T47D (cell line): ENCODE results near the gene OLFML2A.
"Not testable (repeated sequence)": the region's sequence is repeated elsewhere in the genome, so short reads cannot be mapped to it uniquely, and the experiment has no call there.

ENCODE experiments used
- DNase-seq, 2 experiments: peaks; one replicate each; pipeline versions ENCODE4 v3.0.0 to v3.0.0-alpha.2; 2011 to 2012; ENCODE audit warnings: low read depth in 1 of 2, low spot score in 1 of 2
- JUND ChIP-seq: IDR thresholded peaks from 2 replicates; pipeline ENCODE4 v1.6.1; 2012; ENCODE audit warnings: low read depth
- in situ Hi-C: cut with HindIII; loops from 2 replicates; pipeline ENCODE4 v1.10.0; 2016; ENCODE audit warnings: low sequenced_read_pairs, low pct_unique_long_range_greater_than_20kb

The OLFML2A gene

GRCh38 chr9:124839612-124840299 lies 62.8 kb downstream of the OLFML2A start:
- peak in 1 of 2 experiments; percentile 47 for DNase-seq
- no peak for TF ChIP-seq JUND
- in situ Hi-C loops, result no loop called here

GRCh38 chr9:124840300-124840833 lies 63.4 kb downstream of the OLFML2A start:
- in situ Hi-C loops, result no loop called here
- DNase-seq, result no peak
- no peak for TF ChIP-seq JUND

GRCh38 chr9:124841075-124841821 lies 64.3 kb downstream of the OLFML2A start:
- no peak for TF ChIP-seq JUND
- no peak for DNase-seq
- in situ Hi-C loops, result no loop called here

GRCh38 chr9:124843456-124844034 lies 66.6 kb downstream of the OLFML2A start:
- in situ Hi-C loops, result no loop called here
- no peak for DNase-seq
- no peak for TF ChIP-seq JUND

- in situ Hi-C loops, result no loop called here
- no peak for TF ChIP-seq JUND
- no peak for DNase-seq
Observed at GRCh38 chr9:124844291-124844690, 67.4 kb downstream of the OLFML2A start.

GRCh38 chr9:124846467-124846866 lies 69.5 kb downstream of the OLFML2A start:
- DNase-seq, in situ Hi-C loops: not testable (repeated sequence)

DNA sequence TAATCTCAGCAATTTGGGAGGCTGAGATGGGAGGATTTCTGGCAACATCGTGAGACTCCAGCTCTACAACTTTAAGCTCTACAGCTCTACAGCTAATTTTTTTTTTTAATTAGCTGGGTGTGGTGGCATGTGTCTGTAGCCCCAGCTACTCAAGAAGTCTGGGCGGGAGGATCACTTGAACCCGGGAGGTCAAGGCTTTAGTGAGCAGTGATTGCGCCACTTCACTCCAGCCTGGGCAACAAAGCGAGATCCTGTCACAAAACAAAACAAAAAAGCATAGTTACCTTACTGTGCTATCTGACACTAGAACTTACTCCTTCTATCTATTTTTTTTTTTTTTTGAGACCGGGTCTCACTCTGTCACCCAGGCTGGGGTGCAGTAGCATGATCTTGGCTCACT lies 70.0 kb downstream of the OLFML2A start:
- no peak for DNase-seq
- TF ChIP-seq JUND, result no peak
- in situ Hi-C loops, result no loop called here

DNA sequence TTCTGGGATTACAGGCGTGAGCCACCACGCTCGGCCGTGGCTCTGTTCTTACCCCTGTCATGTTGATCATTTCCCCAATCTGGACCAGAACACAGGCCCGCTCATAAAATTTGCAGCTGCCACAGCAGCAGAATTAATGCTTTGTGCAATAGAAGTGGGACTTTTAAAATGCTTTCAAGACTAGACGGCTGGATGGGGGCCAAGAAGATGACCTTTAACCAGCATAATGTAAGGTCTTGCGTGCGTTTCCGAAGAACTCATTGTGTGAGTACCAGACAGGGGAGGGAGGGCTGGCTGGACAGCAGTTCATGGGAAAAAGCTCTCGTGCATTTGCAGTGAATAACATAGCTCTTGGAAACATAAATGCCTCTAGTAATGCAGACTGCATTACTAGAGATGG lies 72.9 kb downstream of the OLFML2A start:
- in situ Hi-C loops, result no loop called here
- DNase-seq, result no peak
- no peak for TF ChIP-seq JUND

- in situ Hi-C loops, result no loop called here
- no peak for TF ChIP-seq JUND
- DNase-seq, result no peak
Observed at GRCh38 chr9:124852121-124852828, 75.3 kb downstream of the OLFML2A start.

GRCh38 chr9:124852829-124853531 lies 76.0 kb downstream of the OLFML2A start, which contains the start of gene WDR38:
Gene WDR38, plus strand, starts transcription at chr9:124853460. Its CDS starts 72 bp downstream, at chr9:124853532.
- peak; percentile 92 to 97 for DNase-seq
- in situ Hi-C loops, result no loop called here
- TF ChIP-seq JUND, result no peak

GRCh38 chr9:124853605-124854143 lies 76.7 kb downstream of the OLFML2A start:
- TF ChIP-seq JUND, result no peak
- no peak for DNase-seq
- in situ Hi-C loops, result no loop called here

DNA sequence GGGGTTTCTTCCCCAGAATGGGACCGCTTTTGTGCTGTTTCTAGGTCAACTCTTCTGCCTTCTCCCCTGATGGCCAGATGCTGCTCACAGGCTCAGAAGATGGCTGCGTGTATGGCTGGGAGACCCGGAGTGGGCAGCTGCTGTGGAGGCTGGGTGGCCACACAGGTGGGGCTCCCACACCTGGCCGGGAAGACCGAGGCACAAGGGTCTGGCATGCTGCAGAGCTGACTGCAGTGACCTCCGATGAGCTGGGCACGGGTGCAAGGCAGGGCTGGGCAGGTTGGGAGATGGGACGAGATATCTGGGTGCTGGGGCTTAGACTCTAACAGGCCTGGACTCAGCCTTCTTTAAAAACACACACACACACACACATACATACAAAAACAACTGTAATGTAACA lies 77.2 kb downstream of the OLFML2A start:
- DNase-seq, result no peak
- in situ Hi-C loops, result no loop called here
- no peak for TF ChIP-seq JUND
